Hematopoietic multipotent progenitor cell (in vitro differentiated cells): Measurements from ENCODE around the gene DGAT2. TPM values are rescaled to one million over a fixed set of nuclear protein-coding genes. Genes with fewer than 3 reads are reported as not detected.

ENCODE experiments used
- DNase-seq, 3 donors: peaks; one replicate each; pipeline ENCODE4 v3.0.0-alpha.2; 2011 to 2015; ENCODE audit warnings: low read depth in 2 of 3, low spot score in 2 of 3
- total RNA-seq: library from RNA; depleted of rRNA; stranded (reverse); fragments of >200 nt; gene quantifications from one replicate; pipeline ENCODE4 v1.2.3, GENCODE V29; 2012

DGAT2 gene
- total RNA-seq, 1 donor: 1.1 TPM

GRCh38 chr11:75797792-75798191 is 29.2 kb downstream of the DGAT2 start:
- DNase-seq: no peak

GRCh38 chr11:75800136-75800675 is 31.6 kb downstream of the DGAT2 start:
- DNase-seq: no peak

GRCh38 chr11:75800728-75801361 is 32.3 kb downstream of the DGAT2 start:
- no peak for DNase-seq

GRCh38 chr11:75801362-75802020 is 32.9 kb downstream of the DGAT2 start:
- no peak for DNase-seq

GRCh38 chr11:75802021-75802912 is 33.7 kb downstream of the DGAT2 start:
- no peak for DNase-seq

GRCh38 chr11:75802913-75803820 is 34.6 kb downstream of the DGAT2 start:
- peak; percentile 33 to 78 (median 60) for DNase-seq

GRCh38 chr11:75809111-75809510 is 40.5 kb downstream of the DGAT2 start:
- no peak for DNase-seq

- DNase-seq: no peak
These were observed 41.4 kb downstream of the DGAT2 start for GRCh38 chr11:75809991-75810390.

GRCh38 chr11:75810637-75811390 is 42.2 kb downstream of the DGAT2 start:
- DNase-seq: no peak

GRCh38 chr11:75811485-75811884 is 42.9 kb downstream of the DGAT2 start:
- DNase-seq: no peak

GRCh38 chr11:75812542-75813040 is 44.0 kb downstream of the DGAT2 start:
- no peak for DNase-seq

- no peak for DNase-seq
These were observed 44.5 kb downstream of the DGAT2 start for GRCh38 chr11:75813124-75813523.

GRCh38 chr11:75813622-75814039 is 45.1 kb downstream of the DGAT2 start:
- DNase-seq: no peak

- DNase-seq: no peak
These were observed 45.7 kb downstream of the DGAT2 start for GRCh38 chr11:75814363-75814676.

- peak; percentile 96 to 100 (median 99) for DNase-seq
These were observed 46.2 kb downstream of the DGAT2 start, which contains the start of gene UVRAG for GRCh38 chr11:75814677-75815344. Gene UVRAG, plus strand, starts transcription at chr11:75815210. Its CDS starts 198 bp downstream, at chr11:75815408.

- DNase-seq: peak; percentile 16 to 63 (median 62)
These were observed 47.0 kb downstream of the DGAT2 start for GRCh38 chr11:75815345-75816168.

- DNase-seq: peak in 1 of 3 donors; percentile 26
These were observed 48.1 kb downstream of the DGAT2 start for GRCh38 chr11:75816561-75817239.
